BLaER1 treated with 17β-estradiol and CSF1 and Interleukin-3, amounts not matched to agents 10 nM and 100 nM (cell line): ENCODE results near the gene CFP.
A peak's percentile ranks its signal among the peaks of the same experiment; 100 is the strongest.
"Not testable (repeated sequence)": the region's sequence is repeated elsewhere in the genome, so short reads cannot be mapped to it uniquely, and the experiment has no call there.

Experiments used
- H3K27ac ChIP-seq, 11 experiments: shearing (Covaris generic); formaldehyde crosslinking; 2 replicates each; pipeline ENCODE4 v1.8.1; 2022
- H3K27me3 ChIP-seq, 11 experiments: shearing (Covaris generic); formaldehyde crosslinking; 2 replicates each; pipeline ENCODE4 v1.8.1; 2022
- H3K36me3 ChIP-seq, 11 experiments: shearing (Covaris generic); formaldehyde crosslinking; 2 replicates each; pipeline ENCODE4 v1.8.1; 2022
- H3K4me1 ChIP-seq, 10 experiments: shearing (Covaris generic); formaldehyde crosslinking; 2 replicates each; pipeline ENCODE4 v1.8.1; 2022
- H3K4me2 ChIP-seq, 11 experiments: shearing (Covaris generic); formaldehyde crosslinking; 2 replicates each; pipeline ENCODE4 v1.8.1; 2022
- H3K4me3 ChIP-seq, 10 experiments: shearing (Covaris generic); formaldehyde crosslinking; 2 replicates each; pipeline ENCODE4 v1.8.1; 2022
- H3K9ac ChIP-seq, 11 experiments: shearing (Covaris generic); formaldehyde crosslinking; 2 replicates each; pipeline ENCODE4 v1.8.1; 2022
- H3K9me3 ChIP-seq, 11 experiments: shearing (Covaris generic); formaldehyde crosslinking; replicated peaks in 1 of 11; 2 replicates each; pipeline ENCODE4 v1.8.1; 2022
- H4K20me1 ChIP-seq, 11 experiments: shearing (Covaris generic); formaldehyde crosslinking; 2 replicates each; pipeline ENCODE4 v1.8.1; 2022
- Cebpa-rat ChIP-seq, 11 experiments: shearing (Covaris generic); IDR thresholded peaks; 2 replicates each; pipeline ENCODE4 v1.8.1; 2022

CFP gene

DNA sequence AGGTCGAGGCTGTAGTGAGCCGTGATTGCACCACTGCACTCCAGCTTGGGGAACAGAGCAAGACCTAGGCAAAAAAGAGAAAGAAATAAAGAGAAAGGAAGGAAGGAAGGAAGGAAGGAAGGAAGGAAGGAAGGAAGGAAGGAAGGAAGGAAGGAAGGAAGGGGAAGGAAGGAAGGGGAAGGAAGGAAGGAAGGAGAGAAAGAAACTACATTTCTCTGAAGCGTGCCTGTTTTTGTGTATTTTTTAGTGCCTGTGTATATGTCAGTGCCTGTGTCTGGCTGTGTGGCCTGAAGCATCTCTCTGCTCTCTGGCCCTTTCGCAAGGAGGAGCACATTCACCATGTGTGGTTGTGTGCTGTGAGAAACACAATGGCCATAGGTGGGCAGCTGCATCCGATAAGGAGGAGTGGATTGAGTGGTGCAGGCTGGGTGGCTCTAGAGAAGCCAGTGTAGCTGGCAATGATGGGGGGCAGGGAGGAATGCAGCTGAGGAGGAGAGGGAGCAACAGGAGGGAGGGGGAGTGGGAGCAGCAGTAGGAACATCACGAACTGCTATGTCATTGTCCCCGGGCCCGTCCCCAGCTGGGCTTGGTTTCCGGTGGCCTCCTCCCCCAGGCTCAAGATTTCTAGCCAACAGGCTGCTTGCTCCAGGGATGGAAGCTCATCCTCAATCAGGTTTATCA is 21.5 kb downstream of the CFP start:
- Histone ChIP-seq H3K9ac (no peak overlapping the region; a peak in 2 of 22 replicates), H3K9me3 (peaks cover 0 to 21% (median 11%) of the 10 kb centered on the region in 11 experiments; a peak in 10 of 22 replicates), H3K4me2 (peak overlapping the region; percentile 14 to 66 (median 51); a peak in 18 of 22 replicates), H3K36me3 (no peaks in the 10 kb centered on the region), H3K4me3 (no peak overlapping the region), H3K4me1 (peaks cover 0 to 33% (median 17%) of the 10 kb centered on the region in 10 experiments; a peak in 18 of 20 replicates), H4K20me1 (no peaks in the 10 kb centered on the region; a peak in 5 of 22 replicates), H3K27ac (peak overlapping the region in 7 of 11 experiments; percentile 26 to 49 (median 40); a peak in 8 of 22 replicates), H3K27me3 (peaks cover 10 to 75% (median 47%) of the 10 kb centered on the region in 11 experiments; a peak in 17 of 22 replicates)
- no peak for TF ChIP-seq Cebpa-rat (IDR thresholded peaks at IDR 0.05)

DNA sequence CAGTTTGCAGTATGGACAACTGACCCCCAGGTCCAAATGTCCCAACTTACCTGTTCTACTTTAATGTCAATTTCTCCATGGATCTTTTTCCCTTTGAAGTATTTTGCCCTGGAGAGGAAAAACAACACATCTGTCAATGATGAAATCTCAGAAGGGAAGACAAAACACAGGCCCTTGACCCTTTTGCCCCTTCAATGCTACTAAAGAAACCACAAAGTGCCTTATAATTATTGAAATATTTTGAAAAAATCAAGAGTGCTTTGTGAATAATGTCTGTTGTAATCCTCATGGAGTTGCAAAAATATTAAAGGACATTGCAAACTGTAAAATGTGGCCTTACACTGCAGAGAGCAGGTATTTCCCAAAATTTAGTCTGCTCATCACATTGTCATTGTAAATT is 22.6 kb downstream of the CFP start:
- Histone ChIP-seq H3K4me1 (peaks cover 0 to 33% (median 17%) of the 10 kb centered on the region in 10 experiments; a peak in 18 of 20 replicates), H3K36me3 (no peaks in the 10 kb centered on the region), H4K20me1 (no peaks in the 10 kb centered on the region; a peak in 5 of 22 replicates), H3K9me3 (peaks cover 0 to 21% (median 11%) of the 10 kb centered on the region in 11 experiments; a peak in 10 of 22 replicates), H3K27me3 (peaks cover 14 to 72% (median 45%) of the 10 kb centered on the region in 11 experiments; a peak in 18 of 22 replicates), H3K4me2 (0 out of 22 replicates have a peak overlapping the region, but pooled peaks of 1 of the 11 experiments have one; percentile 51), H3K9ac (no peak overlapping the region), H3K4me3 (no peak overlapping the region), H3K27ac (no peak overlapping the region)
- TF ChIP-seq Cebpa-rat (IDR thresholded peaks at IDR 0.05): no peak

DNA sequence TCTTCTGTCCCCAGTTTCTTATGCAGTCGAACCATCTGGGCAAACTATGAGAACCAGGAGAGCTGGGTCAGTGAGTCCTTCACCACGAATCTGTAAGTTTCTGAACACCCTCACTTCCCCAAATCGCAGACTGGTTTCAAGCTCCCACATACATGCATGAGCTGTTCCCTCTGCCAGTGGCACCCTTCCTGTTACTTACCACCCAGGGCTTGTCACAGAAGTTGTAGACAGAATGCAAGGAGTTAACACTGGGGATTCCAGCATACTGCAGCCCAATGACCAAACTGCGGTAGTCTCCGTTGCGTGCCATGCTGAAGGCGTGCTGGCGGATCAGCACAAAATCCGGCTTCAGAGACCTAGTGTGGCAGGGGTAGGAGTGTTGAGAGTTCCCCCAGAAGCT is 24.7 kb downstream of the CFP start:
- no peaks in the 10 kb centered on the region; a peak in 3 of 22 replicates for H4K20me1 ChIP-seq
- TF ChIP-seq Cebpa-rat (IDR thresholded peaks at IDR 0.05): no peak
- no peaks in the 10 kb centered on the region for H3K36me3 ChIP-seq
- H3K27ac ChIP-seq: no peak overlapping the region
- H3K4me2 ChIP-seq: peak overlapping the region in 4 of 11 experiments; percentile 26 to 56 (median 44); a peak in 7 of 22 replicates
- H3K4me3 ChIP-seq: no peak overlapping the region
- peaks cover 0 to 33% (median 17%) of the 10 kb centered on the region in 10 experiments; a peak in 18 of 20 replicates for H3K4me1 ChIP-seq
- H3K9me3 ChIP-seq: peaks cover 7 to 24% (median 10%) of the 10 kb centered on the region in 11 experiments; a peak in 21 of 22 replicates
- H3K27me3 ChIP-seq: peaks cover 14 to 68% (median 47%) of the 10 kb centered on the region in 11 experiments; a peak in 21 of 22 replicates
- H3K9ac ChIP-seq: no peak overlapping the region

DNA sequence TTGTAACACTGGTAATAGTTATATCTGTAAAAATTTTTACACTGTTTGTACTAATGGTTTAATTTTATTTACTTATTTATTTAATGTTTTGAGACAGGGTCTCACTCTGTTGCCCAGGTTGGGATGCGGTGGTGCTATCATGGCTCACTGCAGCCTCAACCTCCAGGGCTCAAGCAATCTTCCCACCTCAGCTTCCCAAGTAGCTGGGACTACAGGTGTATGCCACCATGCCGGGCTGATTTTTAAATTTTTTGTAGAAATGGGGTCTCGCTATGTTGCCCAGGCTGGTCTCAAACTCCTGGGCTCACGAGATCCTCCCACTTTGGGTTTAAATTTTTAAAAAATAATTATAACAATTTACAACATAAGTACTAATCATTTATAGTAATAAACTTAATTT is 26.6 kb downstream of the CFP start:
- H3K36me3 ChIP-seq, H3K9ac ChIP-seq, H3K27ac ChIP-seq, H4K20me1 ChIP-seq, H3K4me2 ChIP-seq, H3K4me3 ChIP-seq: not testable (repeated sequence)
- peaks cover 12 to 70% (median 48%) of the 10 kb centered on the region in 11 experiments; a peak in 21 of 22 replicates for H3K27me3 ChIP-seq
- peaks cover 0 to 19% (median 10%) of the 10 kb centered on the region in 10 experiments; a peak in 17 of 20 replicates for H3K4me1 ChIP-seq
- peaks cover 16 to 33% (median 25%) of the 10 kb centered on the region in 11 experiments for H3K9me3 ChIP-seq

GRCh38 chrX:47597222-47597621 is 32.5 kb downstream of the CFP start:
- Histone ChIP-seq H3K4me1 (peaks cover 0 to 15% (median 0%) of the 10 kb centered on the region in 10 experiments; a peak in 4 of 20 replicates), H3K4me2 (no peak overlapping the region), H3K27ac (no peak overlapping the region)

GRCh38 chrX:47596256-47596655 is 33.5 kb downstream of the CFP start:
- H3K9ac ChIP-seq: no peak overlapping the region
- peak overlapping the region in 2 of 11 experiments; percentile 2 to 22; a peak in 2 of 22 replicates for H3K4me2 ChIP-seq
- H3K4me1 ChIP-seq: peaks cover 0 to 15% (median 0%) of the 10 kb centered on the region in 10 experiments; a peak in 4 of 20 replicates
- H3K27me3 ChIP-seq: peaks cover 27 to 86% (median 72%) of the 10 kb centered on the region in 11 experiments
- no peaks in the 10 kb centered on the region for H3K36me3 ChIP-seq
- H4K20me1 ChIP-seq: no peaks in the 10 kb centered on the region
- H3K4me3 ChIP-seq: no peak overlapping the region; a peak in 1 of 20 replicates
- TF ChIP-seq Cebpa-rat (IDR thresholded peaks at IDR 0.05): no peak
- no peak overlapping the region; a peak in 1 of 22 replicates for H3K27ac ChIP-seq
- peaks cover 38 to 58% (median 50%) of the 10 kb centered on the region in 11 experiments for H3K9me3 ChIP-seq

More at GRCh38 chrX:47597222-47597621, 32.5 kb downstream of the CFP start:
- Histone ChIP-seq H3K4me3 (no peak overlapping the region), H3K27me3 (peaks cover 31 to 86% (median 75%) of the 10 kb centered on the region in 11 experiments), H3K9ac (no peak overlapping the region), H4K20me1 (no peaks in the 10 kb centered on the region), H3K9me3 (peaks cover 40 to 60% (median 50%) of the 10 kb centered on the region in 11 experiments), H3K36me3 (no peaks in the 10 kb centered on the region)
- TF ChIP-seq Cebpa-rat (IDR thresholded peaks at IDR 0.05): no peak

DNA sequence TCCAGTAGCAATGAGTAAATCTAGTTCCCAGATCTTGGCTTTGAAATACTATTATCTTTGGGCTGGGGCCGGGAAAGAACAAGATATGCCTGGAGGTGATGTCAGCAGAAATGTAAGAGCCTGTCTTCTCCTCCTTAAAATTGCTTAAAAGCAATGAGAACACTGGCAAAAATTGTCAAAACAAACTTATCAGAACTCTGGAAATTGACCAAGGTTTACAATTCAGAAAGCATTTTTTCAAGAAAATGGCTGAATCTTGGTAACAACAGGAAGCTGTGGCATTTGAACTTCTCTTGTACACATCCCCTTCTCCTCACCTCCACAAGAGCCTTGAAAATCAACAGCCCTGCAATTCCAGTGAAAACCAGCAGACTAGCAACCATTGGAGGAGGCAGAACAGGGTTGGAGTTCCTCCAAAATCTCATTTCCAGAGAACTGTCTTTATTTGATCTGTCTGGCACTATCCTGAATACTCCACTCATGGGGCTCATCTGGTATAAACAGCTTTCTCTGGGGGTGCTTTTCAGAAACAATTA is 33.9 kb downstream of the CFP start:
- no peak for TF ChIP-seq Cebpa-rat (IDR thresholded peaks at IDR 0.05)
- H3K27ac ChIP-seq: peak overlapping the region in 1 of 11 experiments; percentile 1; a peak in 1 of 22 replicates
- H3K27me3 ChIP-seq: peaks cover 25 to 88% (median 74%) of the 10 kb centered on the region in 11 experiments
- peaks cover under 1 to 15% (median 3%) of the 10 kb centered on the region in 10 experiments; a peak in 16 of 20 replicates for H3K4me1 ChIP-seq
- no peaks in the 10 kb centered on the region for H4K20me1 ChIP-seq
- H3K9ac ChIP-seq: no peak overlapping the region
- H3K36me3 ChIP-seq: no peaks in the 10 kb centered on the region
- H3K4me2 ChIP-seq: peak overlapping the region in 5 of 11 experiments; percentile 2 to 47 (median 8); a peak in 4 of 22 replicates
- no peak overlapping the region for H3K4me3 ChIP-seq
- peaks cover 36 to 54% (median 50%) of the 10 kb centered on the region in 11 experiments for H3K9me3 ChIP-seq

GRCh38 chrX:47593522-47593921 is 36.2 kb downstream of the CFP start:
- no peaks in the 10 kb centered on the region for H3K36me3 ChIP-seq
- no peak for TF ChIP-seq Cebpa-rat (IDR thresholded peaks at IDR 0.05)
- 0 out of 22 replicates have a peak overlapping the region, but pooled peaks of 1 of the 11 experiments have one; percentile 9 for H3K4me2 ChIP-seq
- H3K4me1 ChIP-seq: peaks cover 9 to 20% (median 12%) of the 10 kb centered on the region in 10 experiments; a peak in 18 of 20 replicates
- H4K20me1 ChIP-seq: no peaks in the 10 kb centered on the region
- H3K27me3 ChIP-seq: peaks cover 29 to 87% (median 74%) of the 10 kb centered on the region in 11 experiments
- no peak overlapping the region for H3K9ac ChIP-seq
- H3K9me3 ChIP-seq: peaks cover 25 to 33% (median 29%) of the 10 kb centered on the region in 11 experiments
- no peak overlapping the region for H3K4me3 ChIP-seq
- H3K27ac ChIP-seq: no peak overlapping the region
